GM19238 (cell line): ENCODE data around the gene LY86.

Experiments used
- DNase-seq: peaks from one replicate; pipeline ENCODE4 v3.0.0; 2011; ENCODE audit warnings: low spot score; ENCODE audit not compliant: insufficient read length

Gene LY86

GRCh38 chr6:6570929-6571671, 17.4 kb upstream of the LY86 start:
- DNase-seq: no peak

- DNase-seq: no peak
Observed at GRCh38 chr6:6575143-6575542, 13.4 kb upstream of the LY86 start.

- DNase-seq: no peak
Observed at GRCh38 chr6:6577735-6578134, 10.8 kb upstream of the LY86 start.

GRCh38 chr6:6579281-6579680, 9.2 kb upstream of the LY86 start:
- DNase-seq: no peak

- no peak for DNase-seq
Observed at GRCh38 chr6:6580225-6580856, 8.2 kb upstream of the LY86 start.

GRCh38 chr6:6581054-6581453, 7.5 kb upstream of the LY86 start:
- no peak for DNase-seq

- DNase-seq: no peak
Observed at GRCh38 chr6:6582131-6582530, 6.4 kb upstream of the LY86 start.

GRCh38 chr6:6583836-6584235, 4.7 kb upstream of the LY86 start:
- DNase-seq: no peak

- no peak for DNase-seq
Observed at GRCh38 chr6:6584310-6585002, 4.1 kb upstream of the LY86 start.

- no peak for DNase-seq
Observed at GRCh38 chr6:6585003-6585311, 3.6 kb upstream of the LY86 start.

- no peak for DNase-seq
Observed at GRCh38 chr6:6586167-6586566, 2.4 kb upstream of the LY86 start.

- DNase-seq: no peak
Observed at GRCh38 chr6:6586671-6587526, 1.6 kb upstream of the LY86 start.

- DNase-seq: no peak
Observed at GRCh38 chr6:6587696-6588063, 840 bp upstream of the LY86 start.

- DNase-seq: no peak
Observed at GRCh38 chr6:6588924-6589709, 597 bp downstream of the LY86 start.

GRCh38 chr6:6590530-6590929, 2.0 kb downstream of the LY86 start:
- DNase-seq: no peak

GRCh38 chr6:6591778-6592465, 3.4 kb downstream of the LY86 start:
- no peak for DNase-seq

GRCh38 chr6:6592826-6593475, 4.4 kb downstream of the LY86 start:
- DNase-seq: no peak

GRCh38 chr6:6593867-6594468, 5.4 kb downstream of the LY86 start:
- no peak for DNase-seq

GRCh38 chr6:6595025-6595424, 6.5 kb downstream of the LY86 start:
- no peak for DNase-seq

- DNase-seq: no peak
Observed at GRCh38 chr6:6595952-6596351, 7.4 kb downstream of the LY86 start.
